ENCODE results near the gene POLG2. TPM values are rescaled to one million over a fixed set of nuclear protein-coding genes. Genes with fewer than 3 reads are reported as not detected.

POLG2 gene
- total RNA-seq, 1 experiment from 2014 or later = 22.8 TPM

Small RNAs within 50 kb of the gene (small RNA-seq; reads per million reads assigned to genes)
- 0 reads per million in 2 experiments for gene ATP5MFP4

Other genes with a start within 250 kb of the POLG2 start
- gene TEX2, start 233.8 kb downstream of the POLG2 start, total RNA-seq (2014; rRNA removed; shearing (Covaris generic)) = 28.8 and 29.6 TPM in 2 replicates
- 0.03 TPM in 1 of 2 replicates, not detected in the other for gene PECAM1, start 106.2 kb downstream of the POLG2 start, total RNA-seq (2014; rRNA removed; shearing (Covaris generic))
- not detected in 2 replicates for gene MILR1, start 47.9 kb downstream of the POLG2 start, total RNA-seq (2014; rRNA removed; shearing (Covaris generic))
- 335 and 349 TPM in 2 replicates for gene DDX5, start 9.2 kb upstream of the POLG2 start, total RNA-seq (2014; rRNA removed; shearing (Covaris generic))
- gene CEP95, start 9.9 kb upstream of the POLG2 start, total RNA-seq (2014; rRNA removed; shearing (Covaris generic)) = 43.2 and 48.8 TPM in 2 replicates
- 29.1 and 29.2 TPM in 2 replicates for gene SMURF2, start 165.3 kb upstream of the POLG2 start, total RNA-seq (2014; rRNA removed; shearing (Covaris generic))